HS-27A (cell line): Measurements from ENCODE around the gene COX7B2.

Source experiments
- DNase-seq: peaks from one replicate; pipeline ENCODE4 v3.0.0-alpha.2; 2012; ENCODE audit warnings: low read depth, missing footprints

The COX7B2 gene

GRCh38 chr4:46909078-46909477, at the start of gene COX7B2:
TSS of gene COX7B2 (minus strand) at chr4:46909245. CDS start at chr4:46735192, 174,053 bp downstream.
- no peak for DNase-seq

- DNase-seq = no peak
Measured at GRCh38 chr4:46956451-46956850, 47.4 kb upstream of the COX7B2 start.

GRCh38 chr4:46955601-46956000, 46.6 kb upstream of the COX7B2 start:
- DNase-seq = no peak

GRCh38 chr4:46954643-46955042, 45.6 kb upstream of the COX7B2 start:
- no peak for DNase-seq

GRCh38 chr4:46953564-46953963, 44.5 kb upstream of the COX7B2 start:
- no peak for DNase-seq

GRCh38 chr4:46952451-46952850, 43.4 kb upstream of the COX7B2 start:
- DNase-seq = no peak

GRCh38 chr4:46950826-46951225, 41.8 kb upstream of the COX7B2 start:
- no peak for DNase-seq

GRCh38 chr4:46949822-46950221, 40.8 kb upstream of the COX7B2 start:
- DNase-seq = no peak

- DNase-seq = no peak
Measured at GRCh38 chr4:46947541-46947940, 38.5 kb upstream of the COX7B2 start.

GRCh38 chr4:46946919-46947536, 38.0 kb upstream of the COX7B2 start:
- DNase-seq = no peak

GRCh38 chr4:46945062-46945461, 36.0 kb upstream of the COX7B2 start:
- no peak for DNase-seq

- DNase-seq = no peak
Measured at GRCh38 chr4:46944345-46944744, 35.3 kb upstream of the COX7B2 start.

GRCh38 chr4:46937493-46937892, 28.4 kb upstream of the COX7B2 start:
- no peak for DNase-seq

GRCh38 chr4:46934726-46935125, 25.7 kb upstream of the COX7B2 start:
- no peak for DNase-seq

- DNase-seq = no peak
Measured at GRCh38 chr4:46933686-46934085, 24.6 kb upstream of the COX7B2 start.

GRCh38 chr4:46931981-46932380, 22.9 kb upstream of the COX7B2 start:
- no peak for DNase-seq

- DNase-seq = no peak
Measured at GRCh38 chr4:46930891-46931290, 21.8 kb upstream of the COX7B2 start.

GRCh38 chr4:46927201-46927600, 18.2 kb upstream of the COX7B2 start:
- no peak for DNase-seq

- no peak for DNase-seq
Measured at GRCh38 chr4:46924789-46925529, 15.9 kb upstream of the COX7B2 start.

- no peak for DNase-seq
Measured at GRCh38 chr4:46922205-46922604, 13.2 kb upstream of the COX7B2 start.

- no peak for DNase-seq
Measured at GRCh38 chr4:46908148-46908547, 897 bp downstream of the COX7B2 start.

- DNase-seq = no peak
Measured at GRCh38 chr4:46900082-46900481, 9.0 kb downstream of the COX7B2 start.

GRCh38 chr4:46894826-46895225, 14.2 kb downstream of the COX7B2 start:
- DNase-seq = no peak

- no peak for DNase-seq
Measured at GRCh38 chr4:46890056-46890455, 19.0 kb downstream of the COX7B2 start.
